H9 (cell line): ENCODE results near the gene IL12RB2. TPM values are rescaled to one million over a fixed set of nuclear protein-coding genes. Genes with fewer than 3 reads are reported as not detected.

Experiments
- DNase-seq: peaks from one replicate; pipeline ENCODE4 v3.0.0-alpha.2; 2017
- H2AFZ ChIP-seq: one replicate; pipeline ENCODE4 v1.6.1; 2013; ENCODE audit warnings: mild to moderate bottlenecking, low read length, control low read depth, moderate library complexity
- H2AK5ac ChIP-seq: 2 replicates; pipeline ENCODE4 v1.6.1; 2013; ENCODE audit warnings: low read length, control low read depth, mixed read lengths; ENCODE audit not compliant: insufficient read length
- H2BK120ac ChIP-seq: one replicate; pipeline ENCODE4 v1.6.1; 2013; ENCODE audit warnings: low read depth, mild to moderate bottlenecking, low read length, control low read depth, inconsistent platforms; ENCODE audit not compliant: poor library complexity, severe bottlenecking
- H2BK12ac ChIP-seq: 2 replicates; pipeline ENCODE4 v1.6.1; 2013; ENCODE audit warnings: low read length, control low read depth, mixed read lengths, low read depth; ENCODE audit not compliant: insufficient read length
- H2BK15ac ChIP-seq: 2 replicates; pipeline ENCODE4 v1.6.1; 2013; ENCODE audit warnings: low read depth, low read length, control low read depth
- H2BK20ac ChIP-seq: one replicate; pipeline ENCODE4 v1.6.1; 2013; ENCODE audit warnings: low read depth, mild to moderate bottlenecking, low read length, control low read depth, inconsistent platforms; ENCODE audit not compliant: poor library complexity, severe bottlenecking
- H2BK5ac ChIP-seq: 2 replicates; pipeline ENCODE4 v1.6.1; 2013; ENCODE audit warnings: low read length, control low read depth, mixed read lengths; ENCODE audit not compliant: insufficient read length
- H3K14ac ChIP-seq: 2 replicates; pipeline ENCODE4 v1.6.1; 2013; ENCODE audit warnings: low read length, control low read depth; ENCODE audit not compliant: insufficient read depth
- H3K18ac ChIP-seq: 2 replicates; pipeline ENCODE4 v1.6.1; 2013; ENCODE audit warnings: low read depth, mild to moderate bottlenecking, mixed read lengths, low read length, control low read depth; ENCODE audit not compliant: insufficient read length
- H3K23ac ChIP-seq: 2 replicates; pipeline ENCODE4 v1.6.1; 2013; ENCODE audit warnings: low read length, control low read depth, mixed read lengths, low read depth; ENCODE audit not compliant: insufficient read length
- H3K23me2 ChIP-seq: 2 replicates; pipeline ENCODE4 v1.6.1; 2013; ENCODE audit warnings: low read depth, mild to moderate bottlenecking, mixed read lengths, low read length, control low read depth; ENCODE audit not compliant: insufficient read length, poor library complexity, severe bottlenecking
- H3K27ac ChIP-seq: 2 replicates; pipeline ENCODE4 v1.5.1; 2013; ENCODE audit warnings: low read length, control low read depth, mixed read lengths, low read depth; ENCODE audit not compliant: insufficient read length
- H3K27me3 ChIP-seq: 2 replicates; pipeline ENCODE4 v1.6.1; 2013; ENCODE audit warnings: low read length, control low read depth, inconsistent platforms; ENCODE audit not compliant: insufficient read depth
- H3K4ac ChIP-seq: 2 replicates; pipeline ENCODE4 v1.6.1; 2013; ENCODE audit warnings: low read depth, mild to moderate bottlenecking, control low read depth, inconsistent platforms, low read length, moderate library complexity
- H3K4me1 ChIP-seq: 2 replicates; pipeline ENCODE4 v1.6.1; 2013; ENCODE audit warnings: low read length, control low read depth, inconsistent platforms; ENCODE audit not compliant: insufficient read depth
- H3K4me2 ChIP-seq: 2 replicates; pipeline ENCODE4 v1.6.1; 2013; ENCODE audit warnings: low read length, control low read depth, mixed read lengths; ENCODE audit not compliant: insufficient read length, insufficient read depth
- H3K56ac ChIP-seq: 2 replicates; pipeline ENCODE4 v1.6.1; 2013; ENCODE audit warnings: low read depth, mild to moderate bottlenecking, mixed read lengths, low read length, control low read depth; ENCODE audit not compliant: insufficient read length
- H3K79me1 ChIP-seq: 2 replicates; pipeline ENCODE4 v1.6.1; 2013; ENCODE audit warnings: low read depth, mild to moderate bottlenecking, moderate library complexity, low read length, control low read depth, inconsistent platforms; ENCODE audit not compliant: insufficient read depth, poor library complexity, severe bottlenecking
- H3K79me2 ChIP-seq: 2 replicates; pipeline ENCODE4 v1.6.1; 2013; ENCODE audit warnings: low read length, control low read depth, inconsistent platforms; ENCODE audit not compliant: insufficient read depth
- H3K9ac ChIP-seq: 2 replicates; pipeline ENCODE4 v1.6.1; 2013; ENCODE audit warnings: low read length, control low read depth, mixed read lengths; ENCODE audit not compliant: insufficient read length; ENCODE audit errors: extremely low read depth
- H3K9me3 ChIP-seq: one replicate; pipeline ENCODE4 v1.6.1; 2013; ENCODE audit warnings: low read depth, low read length, inconsistent platforms; ENCODE audit not compliant: control insufficient read depth
- H3T11ph ChIP-seq: one replicate; pipeline ENCODE4 v1.6.1; 2013; ENCODE audit warnings: mild to moderate bottlenecking, low read length, control low read depth, inconsistent platforms
- H4K20me1 ChIP-seq: one replicate; pipeline ENCODE4 v1.6.1; 2013; ENCODE audit not compliant: control insufficient read depth, insufficient read length, insufficient read depth
- H4K5ac ChIP-seq: 2 replicates; pipeline ENCODE4 v1.6.1; 2013; ENCODE audit warnings: low read depth, mild to moderate bottlenecking, mixed read lengths, low read length, control low read depth; ENCODE audit not compliant: insufficient read length
- H4K8ac ChIP-seq: replicated peaks from 2 replicates; pipeline ENCODE4 v1.6.1; 2013; ENCODE audit warnings: low read length, control low read depth, mixed read lengths, low read depth; ENCODE audit not compliant: insufficient read length
- H4K91ac ChIP-seq: 2 replicates; pipeline ENCODE4 v1.6.1; 2013; ENCODE audit warnings: low read depth, mild to moderate bottlenecking, moderate library complexity, mixed read lengths, low read length, control low read depth; ENCODE audit not compliant: insufficient read length
- H3K27ac Mint-ChIP-seq, 3 experiments: 2 replicates in 2 of 3; 3 replicates in 1 of 3; pipeline ENCODE4 v1.8.0; 2020 to 2021; ENCODE audit warnings: mixed read lengths in 3 of 3, mild to moderate bottlenecking in 1 of 3, moderate library complexity in 1 of 3
- H3K27me3 Mint-ChIP-seq: 2 replicates; pipeline ENCODE4 v1.8.0; 2021; ENCODE audit warnings: low read depth, mild to moderate bottlenecking, moderate library complexity, mixed read lengths
- H3K36me3 Mint-ChIP-seq, 3 experiments: 2 replicates in 2 of 3; 3 replicates in 1 of 3; pipeline ENCODE4 v1.8.0; 2020 to 2021; ENCODE audit warnings: low read depth in 3 of 3, mixed read lengths in 3 of 3; ENCODE audit not compliant: insufficient read depth in 1 of 3
- H3K4me1 Mint-ChIP-seq, 2 experiments: 2 replicates each; pipeline ENCODE4 v1.8.0; 2020; ENCODE audit warnings: mixed read lengths in 2 of 2
- H3K4me3 Mint-ChIP-seq, 2 experiments: 2 replicates in 1 of 2; 3 replicates in 1 of 2; pipeline ENCODE4 v1.8.0; 2020 to 2021; ENCODE audit warnings: mild to moderate bottlenecking in 2 of 2, mixed read lengths in 2 of 2, moderate library complexity in 1 of 2
- H3K9me3 Mint-ChIP-seq, 2 experiments: 2 replicates in 1 of 2; 3 replicates in 1 of 2; pipeline ENCODE4 v1.8.0; 2020; ENCODE audit warnings: mild to moderate bottlenecking in 2 of 2, mixed read lengths in 2 of 2, moderate library complexity in 1 of 2
- CTCF ChIP-seq: fragments of 200-600 bp; sonication (generic); conservative IDR thresholded peaks from 3 replicates; pipeline ENCODE4 v1.8.0; 2021; ENCODE audit warnings: antibody characterized with exemption, mild to moderate bottlenecking
- WGBS: extraction: QIAGEN DNeasy Blood & Tissue Kit; methylation state at CpG from one replicate; pipeline ENCODE4 v1.1.7; 2013; ENCODE audit warnings: missing lambda C conversion rate, low lambda C conversion rate, mixed read lengths; ENCODE audit not compliant: insufficient read length; ENCODE audit errors: extremely low coverage; 5-methylcytosine and 5-hydroxymethylcytosine counted together
- total RNA-seq: library from RNA; stranded (reverse); gene quantifications from 2 replicates; pipeline ENCODE4 v1.2.1, GENCODE V29; 2021

The IL12RB2 gene
- total RNA-seq, 1 experiment from 2014 or later, result 0.77 TPM

- Histone ChIP-seq H3K79me2 (no peaks in the 10 kb centered on the region), H3K23me2 (no peaks in the 10 kb centered on the region), H3K18ac (no peak overlapping the region), H3K27ac (no peak overlapping the region), H3T11ph (no peak overlapping the region), H4K8ac (no peak overlapping the region), H3K79me1 (no peaks in the 10 kb centered on the region), H4K20me1 (no peaks in the 10 kb centered on the region), H3K9me3 (no peaks in the 10 kb centered on the region), H2AK5ac (no peak overlapping the region), H3K4ac (no peak overlapping the region), H2BK120ac (no peak overlapping the region), H3K4me1 (peaks cover 5% of the 10 kb centered on the region; the same call in 1 of the 2 replicates), H2BK15ac (no peak overlapping the region), H3K9ac (no peak overlapping the region), H4K91ac (no peak overlapping the region), H3K4me2 (no peak overlapping the region), H4K5ac (no peak overlapping the region), H2BK5ac (no peak overlapping the region), H3K56ac (no peak overlapping the region), H3K14ac (no peak overlapping the region), H3K23ac (no peak overlapping the region), H2AFZ (no peak overlapping the region), H2BK20ac (no peak overlapping the region), H3K27me3 (no peaks in the 10 kb centered on the region), H2BK12ac (no peak overlapping the region)
- Mint-ChIP-seq H3K4me3 (no peak overlapping the region), H3K27ac (peak overlapping the region in 1 of 3 experiments; percentile 33; a peak in 1 of 7 replicates), H3K36me3 (no peaks in the 10 kb centered on the region), H3K27me3 (no peaks in the 10 kb centered on the region), H3K9me3 (no peaks in the 10 kb centered on the region), H3K4me1 (peaks cover 24 to 25% of the 10 kb centered on the region in 2 experiments)
- no peak for DNase-seq
- TF ChIP-seq CTCF, result no peak
- WGBS, result no CpG with 5 or more reads among the region's 3 CpGs
Observed at GRCh38 chr1:67372136-67372535, 64.5 kb downstream of the IL12RB2 start.
